OCI-LY1 (cell line): Measurements from ENCODE around the gene NRROS.

ENCODE experiments used
- EZH2 ChIP-seq: fragments of 200-600 bp; sonication (generic), shearing (Covaris generic); IDR thresholded peaks from 2 replicates; pipeline ENCODE4 v1.8.0; 2017; ENCODE audit warnings: borderline replicate concordance, mixed run types, mild to moderate bottlenecking, antibody characterized with exemption, low read length, moderate library complexity, mixed read lengths
- TF ChIP-seq, protein P1 (sequence below): fragments of 200-600 bp; sonication (generic), shearing (Covaris generic); IDR thresholded peaks from 2 replicates; pipeline ENCODE4 v1.5.1; 2017; ENCODE audit warnings: mild to moderate bottlenecking, antibody characterized with exemption, low read length, moderate library complexity, mixed read lengths

DNA sequence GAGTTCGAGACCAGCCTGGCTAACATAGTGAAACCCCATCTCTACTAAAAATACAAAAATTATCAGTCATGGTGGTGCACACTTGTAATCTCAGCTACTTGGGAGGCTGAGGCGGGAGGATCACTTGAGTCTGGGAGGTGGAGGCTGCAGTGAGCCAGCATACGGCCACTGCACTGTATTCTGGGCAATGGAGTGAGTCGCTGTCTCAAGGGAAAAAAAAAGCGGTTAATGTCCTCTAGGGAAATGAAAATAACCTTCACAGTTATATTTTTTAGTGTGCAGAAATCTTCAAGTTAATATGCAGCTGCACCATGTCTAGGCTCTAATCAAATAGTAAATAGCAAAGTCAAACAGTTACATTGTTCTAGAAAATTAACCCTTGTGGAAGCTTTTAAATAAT, 57.8 kb downstream of the NRROS start:
- TF ChIP-seq, protein P1, sequence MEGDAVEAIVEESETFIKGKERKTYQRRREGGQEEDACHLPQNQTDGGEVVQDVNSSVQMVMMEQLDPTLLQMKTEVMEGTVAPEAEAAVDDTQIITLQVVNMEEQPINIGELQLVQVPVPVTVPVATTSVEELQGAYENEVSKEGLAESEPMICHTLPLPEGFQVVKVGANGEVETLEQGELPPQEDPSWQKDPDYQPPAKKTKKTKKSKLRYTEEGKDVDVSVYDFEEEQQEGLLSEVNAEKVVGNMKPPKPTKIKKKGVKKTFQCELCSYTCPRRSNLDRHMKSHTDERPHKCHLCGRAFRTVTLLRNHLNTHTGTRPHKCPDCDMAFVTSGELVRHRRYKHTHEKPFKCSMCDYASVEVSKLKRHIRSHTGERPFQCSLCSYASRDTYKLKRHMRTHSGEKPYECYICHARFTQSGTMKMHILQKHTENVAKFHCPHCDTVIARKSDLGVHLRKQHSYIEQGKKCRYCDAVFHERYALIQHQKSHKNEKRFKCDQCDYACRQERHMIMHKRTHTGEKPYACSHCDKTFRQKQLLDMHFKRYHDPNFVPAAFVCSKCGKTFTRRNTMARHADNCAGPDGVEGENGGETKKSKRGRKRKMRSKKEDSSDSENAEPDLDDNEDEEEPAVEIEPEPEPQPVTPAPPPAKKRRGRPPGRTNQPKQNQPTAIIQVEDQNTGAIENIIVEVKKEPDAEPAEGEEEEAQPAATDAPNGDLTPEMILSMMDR: no peak
- no peak for TF ChIP-seq EZH2
